ENCODE measurements around the gene FAM216A.

GRCh38 chr12:110536834-110537604 is 68.4 kb downstream of the FAM216A start:
- TF ChIP-seq POLR2A (IDR thresholded peaks at IDR 0.05): no peak
- TF ChIP-seq CTCF (IDR thresholded peaks at IDR 0.05 in 4 of 5, conservative IDR thresholded peaks at IDR 0.05 in 1 of 5): no peak

Measured in gastrocnemius medialis (tissue), 4 donors.